ENCODE data around the gene KCNN3.

Gene KCNN3

GRCh38 chr1:154791292-154792166, 78.6 kb downstream of the KCNN3 start:
- no peak for DNase-seq (ENCODE audit: low spot score)

GRCh38 chr1:154788886-154789285, 81.2 kb downstream of the KCNN3 start:
- DNase-seq (ENCODE audit: low spot score) = no peak

GRCh38 chr1:154788110-154788870, 81.8 kb downstream of the KCNN3 start:
- DNase-seq (ENCODE audit: low spot score) = no peak

- no peak for DNase-seq (ENCODE audit: low spot score)
These were observed 83.1 kb downstream of the KCNN3 start for GRCh38 chr1:154786804-154787570.

GRCh38 chr1:154784924-154785531, 85.1 kb downstream of the KCNN3 start:
- no peak for DNase-seq (ENCODE audit: low spot score)

- no peak for DNase-seq (ENCODE audit: low spot score)
These were observed 85.7 kb downstream of the KCNN3 start for GRCh38 chr1:154784416-154784815.

GRCh38 chr1:154783976-154784375, 86.1 kb downstream of the KCNN3 start:
- no peak for DNase-seq (ENCODE audit: low spot score)

- no peak for DNase-seq (ENCODE audit: low spot score)
These were observed 89.5 kb downstream of the KCNN3 start for GRCh38 chr1:154780541-154780940.

GRCh38 chr1:154779551-154780189, 90.4 kb downstream of the KCNN3 start:
- no peak for DNase-seq (ENCODE audit: low spot score)

- no peak for DNase-seq (ENCODE audit: low spot score)
These were observed 91.1 kb downstream of the KCNN3 start for GRCh38 chr1:154778944-154779343.

GRCh38 chr1:154778275-154778674, 91.8 kb downstream of the KCNN3 start:
- DNase-seq (ENCODE audit: low spot score) = no peak

- no peak for DNase-seq (ENCODE audit: low spot score)
These were observed 92.3 kb downstream of the KCNN3 start for GRCh38 chr1:154777781-154778180.

- DNase-seq (ENCODE audit: low spot score) = no peak
These were observed 92.9 kb downstream of the KCNN3 start for GRCh38 chr1:154777154-154777553.

- no peak for DNase-seq (ENCODE audit: low spot score)
These were observed 94.2 kb downstream of the KCNN3 start for GRCh38 chr1:154775621-154776605.

- no peak for DNase-seq (ENCODE audit: low spot score)
These were observed 95.8 kb downstream of the KCNN3 start for GRCh38 chr1:154774175-154774855.

GRCh38 chr1:154773551-154773950, 96.5 kb downstream of the KCNN3 start:
- DNase-seq (ENCODE audit: low spot score) = no peak

GRCh38 chr1:154772606-154773506, 97.2 kb downstream of the KCNN3 start:
- no peak for DNase-seq (ENCODE audit: low spot score)

GRCh38 chr1:154772056-154772455, 98.0 kb downstream of the KCNN3 start:
- no peak for DNase-seq (ENCODE audit: low spot score)
